Measurements from ENCODE around the gene SIK3. TPM values are rescaled to one million over a fixed set of nuclear protein-coding genes. Genes with fewer than 3 reads are reported as not detected.

Gene SIK3
- total and polyA plus RNA-seq, 2 donors (not counting 3 experiments of a cell fraction or from before 2014, with no cell fraction given) = 10.3 to 21.3 TPM

DNA sequence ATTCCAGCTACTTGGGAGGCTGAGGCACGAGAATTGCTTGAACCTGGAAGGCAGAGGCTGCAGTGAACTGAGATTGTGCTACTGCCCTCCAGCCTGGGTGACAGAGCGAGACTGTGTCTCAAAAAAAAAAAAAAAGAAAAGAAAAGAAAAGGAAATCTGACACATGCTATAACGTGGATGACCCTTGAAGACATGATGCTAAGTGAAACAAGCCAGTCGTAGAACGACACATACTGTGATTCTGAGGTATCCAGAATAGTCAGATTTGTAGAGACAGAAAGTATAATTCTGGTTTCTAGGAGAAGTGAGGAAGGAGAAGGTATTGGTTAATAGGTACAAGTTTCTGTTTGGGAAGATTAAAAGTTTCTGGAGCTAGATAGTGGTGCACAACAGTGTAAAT, 299.9 kb downstream of the SIK3 start:
- Histone ChIP-seq H3K79me2 (ENCODE audit: control insufficient read depth, insufficient read depth, low read length) (no peaks in the 10 kb centered on the region), H3K36me3 (ENCODE audit: control insufficient read depth in 2 of 2, extremely low read depth in 1 of 2, insufficient read depth in 2 of 2, low read length in 2 of 2) (no peaks in the 10 kb centered on the region), H4K20me1 (replicated peaks; ENCODE audit: control insufficient read depth, extremely low read depth, insufficient read depth, low read length) (no peaks in the 10 kb centered on the region), H3K4me1 (ENCODE audit: control insufficient read depth, extremely low read depth, insufficient read depth, low read length) (no peaks in the 10 kb centered on the region), H3K27me3 (ENCODE audit: control insufficient read depth in 2 of 2, insufficient read depth in 2 of 2, low read length in 2 of 2) (peaks cover 4 to 8% of the 10 kb centered on the region in 2 experiments), H3K4me2 (ENCODE audit: insufficient read depth, low read length) (no peak overlapping the region), H3K9ac (replicated peaks; ENCODE audit: extremely low read depth, insufficient read depth, low read length) (no peak overlapping the region), H3K4me3 (replicated peaks in 1 of 3; ENCODE audit: insufficient read depth in 1 of 3, low read depth in 1 of 3, low read length in 3 of 3) (no peak overlapping the region), H3K9me3 (replicated peaks; ENCODE audit: control insufficient read depth, insufficient read depth, low read length) (no peaks in the 10 kb centered on the region), H3K27ac (ENCODE audit: insufficient read depth, low read depth, low read length) (no peak overlapping the region), H3K9me1 (replicated peaks; ENCODE audit: control insufficient read depth, extremely low read depth, insufficient read depth, low read length) (no peaks in the 10 kb centered on the region), H2AFZ (ENCODE audit: low read depth, low read length) (no peak overlapping the region)
- CTCF ChIA-PET = no interaction called here
- no peak for TF ChIP-seq JUN (IDR thresholded peaks at IDR 0.05; ENCODE audit: borderline replicate concordance, insufficient read depth, insufficient read length, low read depth)
- no peak for TF ChIP-seq CTCF (IDR thresholded peaks at IDR 0.05; ENCODE audit: extremely low read depth in 1 of 2, insufficient read depth in 1 of 2, low read depth in 1 of 2, low read length in 2 of 2)
- no peak for TF ChIP-seq POLR2AphosphoS5 (IDR thresholded peaks at IDR 0.05; ENCODE audit: insufficient read depth, low read depth, low read length)
- TF ChIP-seq MYC (IDR thresholded peaks at IDR 0.05; ENCODE audit: low read depth, low read length) = no peak
- no peak for TF ChIP-seq EZH2 (IDR thresholded peaks at IDR 0.05; ENCODE audit: borderline replicate concordance, low read depth, low read length, severe bottlenecking)
- TF ChIP-seq MAX (IDR thresholded peaks at IDR 0.05; ENCODE audit: insufficient read depth, insufficient read length) = no peak
- TF ChIP-seq GATA2 (IDR thresholded peaks at IDR 0.05; ENCODE audit: insufficient read depth, insufficient read length, low read depth, low read length) = no peak
- TF ChIP-seq POLR2A (IDR thresholded peaks at IDR 0.05; ENCODE audit: low read depth, low read length) = no peak
- TF ChIP-seq FOS (IDR thresholded peaks at IDR 0.05; ENCODE audit: borderline replicate concordance, insufficient read depth, low read length) = no peak
- intact Hi-C loops (cut with micrococcal nuclease) (no loop called here), dilution Hi-C loops (cut with MboI; ENCODE audit: extremely low pct_ligation_motif_present, low sequenced_read_pairs) (no loop called here)
- FAIRE-seq = no peak
- DNase-seq (ENCODE audit: low read depth, low spot score) = no peak
- no TSS peak for BruUV-seq (replicated peaks)
- POLR2A ChIA-PET = no interaction called here

All from endothelial cell of umbilical vein (primary cell).